CD4-positive, alpha-beta T cell treated with Interleukin-6 at 100 ng/mL for 8 hours (primary cell): ENCODE results near the gene OTOP3.
A peak's percentile ranks its signal among the peaks of the same experiment; 100 is the strongest.

Experiments
- DNase-seq: peaks from one replicate; pipeline ENCODE4 v3.0.0-alpha.2; 2020; ENCODE audit warnings: mixed read lengths, low spot score

Gene OTOP3

GRCh38 chr17:74939534-74939933 is 3.8 kb downstream of the OTOP3 start:
- DNase-seq, result no peak

- DNase-seq, result no peak
Measured at GRCh38 chr17:74941128-74941725, 5.5 kb downstream of the OTOP3 start.

GRCh38 chr17:74943808-74944522 is 8.3 kb downstream of the OTOP3 start:
- no peak for DNase-seq

- DNase-seq, result no peak
Measured at GRCh38 chr17:74945543-74945942, 9.8 kb downstream of the OTOP3 start.

- no peak for DNase-seq
Measured at GRCh38 chr17:74946641-74947040, 10.9 kb downstream of the OTOP3 start.

GRCh38 chr17:74947041-74947754 is 11.5 kb downstream of the OTOP3 start:
- no peak for DNase-seq

- no peak for DNase-seq
Measured at GRCh38 chr17:74949455-74950115, 13.9 kb downstream of the OTOP3 start.

GRCh38 chr17:74950207-74950606 is 14.5 kb downstream of the OTOP3 start:
- no peak for DNase-seq

- no peak for DNase-seq
Measured at GRCh38 chr17:74951065-74951464, 15.4 kb downstream of the OTOP3 start.

- DNase-seq, result no peak
Measured at GRCh38 chr17:74951680-74952421, 16.2 kb downstream of the OTOP3 start.

GRCh38 chr17:74952431-74953133 is 16.9 kb downstream of the OTOP3 start:
- no peak for DNase-seq

- no peak for DNase-seq
Measured at GRCh38 chr17:74953134-74953687, 17.5 kb downstream of the OTOP3 start.

- no peak for DNase-seq
Measured at GRCh38 chr17:74954115-74954514, 18.4 kb downstream of the OTOP3 start.

- no peak for DNase-seq
Measured at GRCh38 chr17:74954665-74955421, 19.1 kb downstream of the OTOP3 start.

GRCh38 chr17:74956093-74956492 is 20.4 kb downstream of the OTOP3 start:
- no peak for DNase-seq

- peak; percentile 66 for DNase-seq
Measured at GRCh38 chr17:74957935-74958740, 22.4 kb downstream of the OTOP3 start.

GRCh38 chr17:74959826-74960515 is 24.3 kb downstream of the OTOP3 start:
- no peak for DNase-seq

GRCh38 chr17:74960570-74961342 is 25.1 kb downstream of the OTOP3 start:
- DNase-seq, result peak; percentile 33
